Endothelial cell of umbilical vein (primary cell): ENCODE results near the gene STK10.

Source experiments
- FOS ChIP-seq: IDR thresholded peaks from 2 replicates; pipeline ENCODE4 v1.6.1; 2011; ENCODE audit warnings: mild to moderate bottlenecking, low read length, moderate library complexity, borderline replicate concordance; ENCODE audit not compliant: insufficient read depth
- POLR2A ChIP-seq: IDR thresholded peaks from 2 replicates; pipeline ENCODE4 v1.6.1; 2012; ENCODE audit warnings: low read depth, mild to moderate bottlenecking, control low read depth, low read length

- TF ChIP-seq FOS (peak; percentile 9), POLR2A (no peak)
Measured at GRCh38 chr5:172003746-172004145, 184.3 kb downstream of the STK10 start.
